Osteoblast (primary cell): ENCODE measurements around the gene PLXNA4. TPM values are rescaled to one million over a fixed set of nuclear protein-coding genes. Genes with fewer than 3 reads are reported as not detected.

Source experiments
- DNase-seq: peaks from one replicate; pipeline ENCODE4 v3.0.0; 2011; ENCODE audit warnings: low spot score, mixed read lengths; ENCODE audit not compliant: insufficient read length; ENCODE audit errors: missing footprints
- H2AFZ ChIP-seq: 2 replicates; pipeline ENCODE4 v1.6.0; 2011; ENCODE audit warnings: mild to moderate bottlenecking, low read length
- H3K27ac ChIP-seq: 2 replicates; pipeline ENCODE4 v1.5.1; 2011; ENCODE audit warnings: mild to moderate bottlenecking, low read depth, low read length, moderate library complexity
- H3K27me3 ChIP-seq: 2 replicates; pipeline ENCODE4 v1.6.0; 2012; ENCODE audit warnings: mild to moderate bottlenecking, control low read depth, inconsistent platforms, low read length, moderate library complexity; ENCODE audit not compliant: insufficient read depth
- H3K36me3 ChIP-seq: 2 replicates; pipeline ENCODE4 v1.5.1; 2011; ENCODE audit warnings: mild to moderate bottlenecking, low read length, control low read depth, moderate library complexity; ENCODE audit not compliant: insufficient read depth
- H3K4me1 ChIP-seq: 2 replicates; pipeline ENCODE4 v1.5.1; 2011; ENCODE audit warnings: mild to moderate bottlenecking, low read length, control low read depth, moderate library complexity; ENCODE audit not compliant: insufficient read depth
- H3K4me2 ChIP-seq: 2 replicates; pipeline ENCODE4 v1.6.0; 2011; ENCODE audit warnings: mild to moderate bottlenecking, low read length; ENCODE audit not compliant: insufficient read depth
- H3K4me3 ChIP-seq: fragments of 200-600 bp; sonication (generic); 3 replicates; pipeline ENCODE4 v1.5.1; 2012; ENCODE audit warnings: mild to moderate bottlenecking, low read length, inconsistent platforms; ENCODE audit not compliant: insufficient read depth
- H3K79me2 ChIP-seq: 2 replicates; pipeline ENCODE4 v1.6.0; 2012; ENCODE audit warnings: mild to moderate bottlenecking, low read length, control low read depth, inconsistent platforms; ENCODE audit not compliant: insufficient read depth
- H3K9me3 ChIP-seq: 2 replicates; pipeline ENCODE4 v1.5.1; 2011; ENCODE audit warnings: low read depth, low read length, control low read depth
- H4K20me1 ChIP-seq: 2 replicates; pipeline ENCODE4 v1.6.0; 2012; ENCODE audit warnings: mild to moderate bottlenecking, low read length, control low read depth; ENCODE audit not compliant: insufficient read depth
- CTCF ChIP-seq: IDR thresholded peaks from 2 replicates; pipeline ENCODE4 v1.5.1; 2011; ENCODE audit warnings: mild to moderate bottlenecking, low read depth, low read length, moderate library complexity; ENCODE audit errors: extremely low read depth
- total RNA-seq: library from RNA; depleted of rRNA; stranded (reverse); fragments of >200 nt; gene quantifications from 2 replicates; pipeline ENCODE4 v1.2.3, GENCODE V29; 2012

The PLXNA4 gene
- total RNA-seq, 1 donor, result 4.3 TPM

- H3K27me3 ChIP-seq, result no peaks in the 10 kb centered on the region
- H4K20me1 ChIP-seq, result no peaks in the 10 kb centered on the region
- H3K36me3 ChIP-seq, result no peaks in the 10 kb centered on the region
- no peak overlapping the region for H3K4me2 ChIP-seq
- no peak overlapping the region for H3K4me3 ChIP-seq
- no peaks in the 10 kb centered on the region for H3K9me3 ChIP-seq
- H3K27ac ChIP-seq, result no peak overlapping the region
- no peaks in the 10 kb centered on the region for H3K79me2 ChIP-seq
- H2AFZ ChIP-seq, result no peak overlapping the region
- no peaks in the 10 kb centered on the region for H3K4me1 ChIP-seq
- DNase-seq, result no peak
- no peak for TF ChIP-seq CTCF
Measured at GRCh38 chr7:132343199-132343598, 233.1 kb downstream of the PLXNA4 start.

GRCh38 chr7:132337450-132338080 is 238.7 kb downstream of the PLXNA4 start:
- Histone ChIP-seq H3K79me2 (no peaks in the 10 kb centered on the region), H3K27ac (no peak overlapping the region), H2AFZ (no peak overlapping the region), H3K36me3 (no peaks in the 10 kb centered on the region), H3K9me3 (no peaks in the 10 kb centered on the region), H4K20me1 (no peaks in the 10 kb centered on the region), H3K4me3 (no peak overlapping the region), H3K4me2 (no peak overlapping the region), H3K27me3 (no peaks in the 10 kb centered on the region), H3K4me1 (no peaks in the 10 kb centered on the region)
- no peak for DNase-seq
- no peak for TF ChIP-seq CTCF

- no peaks in the 10 kb centered on the region for H3K79me2 ChIP-seq
- no peak overlapping the region for H3K27ac ChIP-seq
- no peak for DNase-seq
- no peaks in the 10 kb centered on the region for H3K27me3 ChIP-seq
- no peaks in the 10 kb centered on the region for H4K20me1 ChIP-seq
- no peak overlapping the region for H2AFZ ChIP-seq
- no peak overlapping the region for H3K4me2 ChIP-seq
- no peaks in the 10 kb centered on the region for H3K36me3 ChIP-seq
- H3K9me3 ChIP-seq, result no peaks in the 10 kb centered on the region
- no peak overlapping the region for H3K4me3 ChIP-seq
- no peak for TF ChIP-seq CTCF
- no peaks in the 10 kb centered on the region for H3K4me1 ChIP-seq
Measured at GRCh38 chr7:132336797-132337196, 239.5 kb downstream of the PLXNA4 start.

GRCh38 chr7:132333301-132333700 is 243.0 kb downstream of the PLXNA4 start:
- H3K4me2 ChIP-seq, result no peak overlapping the region
- DNase-seq, result no peak
- no peaks in the 10 kb centered on the region for H3K4me1 ChIP-seq
- no peaks in the 10 kb centered on the region for H3K79me2 ChIP-seq
- H4K20me1 ChIP-seq, result no peaks in the 10 kb centered on the region
- no peak overlapping the region for H3K27ac ChIP-seq
- H3K27me3 ChIP-seq, result no peaks in the 10 kb centered on the region
- no peaks in the 10 kb centered on the region for H3K9me3 ChIP-seq
- no peak overlapping the region for H3K4me3 ChIP-seq
- no peaks in the 10 kb centered on the region for H3K36me3 ChIP-seq
- TF ChIP-seq CTCF, result no peak
- no peak overlapping the region for H2AFZ ChIP-seq
